Suprapubic skin (tissue), 4 donors: Measurements from ENCODE around the gene CEP63. TPM values are rescaled to one million over a fixed set of nuclear protein-coding genes. Genes with fewer than 3 reads are reported as not detected.

ENCODE experiments used
- DNase-seq, 2 donors: peaks; one replicate each; pipeline ENCODE4 v3.0.0-alpha.2; 2019; ENCODE audit warnings: low spot score in 2 of 2
- H3K27ac ChIP-seq: fragments of 200-600 bp; sonication (generic); one replicate; pipeline ENCODE4 v1.5.1; 2019
- H3K27me3 ChIP-seq: fragments of 200-600 bp; sonication (generic); one replicate; pipeline ENCODE4 v1.5.1; 2019
- H3K36me3 ChIP-seq: fragments of 200-600 bp; sonication (generic); one replicate; pipeline ENCODE4 v1.5.1; 2019
- H3K4me1 ChIP-seq: fragments of 200-600 bp; sonication (generic); one replicate; pipeline ENCODE4 v1.5.1; 2019
- H3K4me3 ChIP-seq: fragments of 200-600 bp; sonication (generic); one replicate; pipeline ENCODE4 v1.5.1; 2019; ENCODE audit warnings: mild to moderate bottlenecking
- H3K9me3 ChIP-seq: fragments of 200-600 bp; sonication (generic); one replicate; pipeline ENCODE4 v1.5.1; 2019
- EP300 ChIP-seq: sonication (generic); formaldehyde crosslinking; IDR thresholded peaks from one replicate; pipeline ENCODE4 v1.6.1; 2017; ENCODE audit warnings: antibody characterized with exemption
- POLR2A ChIP-seq, 2 donors: fragments of 450-650 bp; IDR thresholded peaks; one replicate each; pipeline ENCODE4 v1.6.1; 2017; ENCODE audit warnings: antibody characterized with exemption in 2 of 2, mild to moderate bottlenecking in 2 of 2, moderate library complexity in 2 of 2
- POLR2AphosphoS5 ChIP-seq, 3 donors: sonication (generic); formaldehyde crosslinking; IDR thresholded peaks; one replicate each; pipeline ENCODE4 v1.6.1; 2017; ENCODE audit warnings: antibody characterized with exemption in 3 of 3
- WGBS: methylation state at CpG from one replicate; pipeline ENCODE4 v1.1.5; 2018; 5-methylcytosine and 5-hydroxymethylcytosine counted together
- total RNA-seq, 4 donors: library from RNA; depleted of rRNA; stranded (reverse); fragments of >200 nt; gene quantifications; one replicate each; pipeline ENCODE4 v1.1.0, GENCODE V29; 2016
- TF ChIP-seq, protein P1 (sequence below), 2 donors: fragments of 200-600 bp in 1 of 2; fragments of 450-650 bp in 1 of 2; sonication (generic) in 1 of 2; IDR thresholded peaks; one replicate each; pipeline ENCODE4 v1.5.1; 2016 to 2019; ENCODE audit warnings: antibody characterized with exemption in 2 of 2, mild to moderate bottlenecking in 1 of 2, moderate library complexity in 1 of 2

CEP63 gene
- total RNA-seq, 4 donors from 2014 or later = 14.1 to 20.8 (median 16.5) TPM

DNA sequence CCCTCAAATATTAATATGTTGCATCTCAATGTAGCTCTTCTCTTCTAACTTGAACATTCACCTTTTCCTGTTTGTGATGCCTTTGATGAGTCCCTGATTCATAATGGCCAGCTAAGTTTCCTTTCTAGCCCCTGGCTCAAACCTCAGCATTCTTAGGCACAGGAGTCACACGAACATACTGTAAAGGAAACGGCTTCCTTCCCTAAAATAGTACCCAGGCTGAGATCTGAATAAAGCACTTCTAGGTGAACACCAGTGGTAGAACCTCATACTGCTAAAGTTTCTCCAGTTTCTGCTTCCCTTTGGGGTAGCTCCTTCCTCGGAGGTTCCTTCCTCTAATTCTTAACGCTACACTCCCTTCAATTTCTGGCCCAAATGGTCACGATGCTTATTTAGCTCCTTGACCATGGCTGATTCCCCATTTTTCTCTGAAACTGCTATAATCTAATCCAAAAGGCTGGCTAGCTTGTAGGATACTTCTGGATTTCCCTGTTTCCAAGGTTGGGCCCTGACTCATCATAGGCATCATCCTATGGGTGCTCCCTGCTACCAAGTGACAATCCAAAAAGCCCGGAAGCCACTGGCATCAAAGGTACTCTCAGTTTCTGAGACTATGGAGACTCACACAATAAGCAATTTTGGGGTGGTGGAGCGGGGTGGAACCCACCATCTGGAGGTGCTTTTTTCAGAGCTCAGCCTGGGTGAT is 2.5 kb upstream of the CEP63 start:
- Histone ChIP-seq H3K27ac (peak overlapping the region; percentile 17), H3K9me3 (no peaks in the 10 kb centered on the region), H3K27me3 (no peaks in the 10 kb centered on the region), H3K36me3 (peaks cover 32% of the 10 kb centered on the region), H3K4me3 (no peak overlapping the region), H3K4me1 (peaks cover 38% of the 10 kb centered on the region)
- WGBS = 67% methylated on average over 7 of the region's 7 CpGs
- TF ChIP-seq, protein P1, sequence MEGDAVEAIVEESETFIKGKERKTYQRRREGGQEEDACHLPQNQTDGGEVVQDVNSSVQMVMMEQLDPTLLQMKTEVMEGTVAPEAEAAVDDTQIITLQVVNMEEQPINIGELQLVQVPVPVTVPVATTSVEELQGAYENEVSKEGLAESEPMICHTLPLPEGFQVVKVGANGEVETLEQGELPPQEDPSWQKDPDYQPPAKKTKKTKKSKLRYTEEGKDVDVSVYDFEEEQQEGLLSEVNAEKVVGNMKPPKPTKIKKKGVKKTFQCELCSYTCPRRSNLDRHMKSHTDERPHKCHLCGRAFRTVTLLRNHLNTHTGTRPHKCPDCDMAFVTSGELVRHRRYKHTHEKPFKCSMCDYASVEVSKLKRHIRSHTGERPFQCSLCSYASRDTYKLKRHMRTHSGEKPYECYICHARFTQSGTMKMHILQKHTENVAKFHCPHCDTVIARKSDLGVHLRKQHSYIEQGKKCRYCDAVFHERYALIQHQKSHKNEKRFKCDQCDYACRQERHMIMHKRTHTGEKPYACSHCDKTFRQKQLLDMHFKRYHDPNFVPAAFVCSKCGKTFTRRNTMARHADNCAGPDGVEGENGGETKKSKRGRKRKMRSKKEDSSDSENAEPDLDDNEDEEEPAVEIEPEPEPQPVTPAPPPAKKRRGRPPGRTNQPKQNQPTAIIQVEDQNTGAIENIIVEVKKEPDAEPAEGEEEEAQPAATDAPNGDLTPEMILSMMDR (IDR thresholded peaks at IDR 0.05) = no peak
- no peak for TF ChIP-seq POLR2AphosphoS5 (IDR thresholded peaks at IDR 0.05)
- TF ChIP-seq POLR2A (IDR thresholded peaks at IDR 0.05) = no peak
- DNase-seq = no peak

- no peak for TF ChIP-seq EP300
- TF ChIP-seq POLR2AphosphoS5 (IDR thresholded peaks at IDR 0.05) = peak in 1 of 3 donors; percentile 96
- peaks cover 19% of the 10 kb centered on the region for H3K36me3 ChIP-seq
- DNase-seq = no peak
- H3K4me1 ChIP-seq = peaks cover 38% of the 10 kb centered on the region
- H3K27ac ChIP-seq = peak overlapping the region; percentile 98
- no peaks in the 10 kb centered on the region for H3K27me3 ChIP-seq
- WGBS = 0% methylated on average over 24 of the region's 24 CpGs
- peak overlapping the region; percentile 79 for H3K4me3 ChIP-seq
- H3K9me3 ChIP-seq = no peaks in the 10 kb centered on the region
These were observed 661 bp upstream of the CEP63 start for GRCh38 chr3:134485075-134485717.

GRCh38 chr3:134486577-134487041 is 752 bp downstream of the CEP63 start:
- Histone ChIP-seq H3K27ac (peak overlapping the region; percentile 98), H3K9me3 (no peaks in the 10 kb centered on the region), H3K4me3 (peak overlapping the region; percentile 79), H3K36me3 (peaks cover 4% of the 10 kb centered on the region), H3K27me3 (no peaks in the 10 kb centered on the region), H3K4me1 (peaks cover 38% of the 10 kb centered on the region)
- DNase-seq = no peak
- WGBS = 2% methylated on average over 13 of the region's 17 CpGs
- TF ChIP-seq POLR2A (IDR thresholded peaks at IDR 0.05) (no peak), POLR2AphosphoS5 (IDR thresholded peaks at IDR 0.05) (no peak), EP300 (no peak)
- TF ChIP-seq, protein P1 (IDR thresholded peaks at IDR 0.05) = no peak

DNA sequence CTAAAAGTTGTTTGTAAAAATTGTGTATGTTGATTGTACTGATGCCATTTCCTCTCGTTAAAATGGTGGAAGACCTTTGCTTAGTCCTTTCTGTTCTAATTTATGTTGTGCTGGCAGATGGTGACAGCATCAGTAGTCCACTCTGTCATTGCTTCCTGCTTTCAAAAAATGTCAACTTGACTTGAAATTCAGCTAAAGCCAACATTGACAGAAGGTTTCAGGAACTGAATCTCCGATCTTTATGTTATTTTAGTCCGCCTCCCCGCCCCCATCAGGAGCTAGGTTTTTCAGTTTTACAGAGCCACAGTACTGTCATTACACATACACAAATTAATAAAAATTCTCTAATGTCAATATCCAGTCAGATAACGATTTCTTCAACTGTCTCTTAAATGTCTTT is 1.5 kb downstream of the CEP63 start:
- Histone ChIP-seq H3K27ac (no peak overlapping the region), H3K4me3 (peak overlapping the region; percentile 79), H3K4me1 (peaks cover 38% of the 10 kb centered on the region), H3K9me3 (no peaks in the 10 kb centered on the region), H3K36me3 (peaks cover under 1% of the 10 kb centered on the region), H3K27me3 (no peaks in the 10 kb centered on the region)
- no peak for DNase-seq
- TF ChIP-seq, protein P1 (IDR thresholded peaks at IDR 0.05) = no peak
- TF ChIP-seq POLR2AphosphoS5 (IDR thresholded peaks at IDR 0.05) = no peak
- TF ChIP-seq POLR2A (IDR thresholded peaks at IDR 0.05) = no peak
- TF ChIP-seq EP300 = no peak
- WGBS = 49% methylated on average over 5 of the region's 5 CpGs

GRCh38 chr3:134494495-134494894 is 8.6 kb downstream of the CEP63 start:
- WGBS = 50% methylated on average over 5 of the region's 5 CpGs
- no peaks in the 10 kb centered on the region for H3K4me1 ChIP-seq
- no peak for TF ChIP-seq EP300
- TF ChIP-seq, protein P1 (IDR thresholded peaks at IDR 0.05) = no peak
- TF ChIP-seq POLR2A (IDR thresholded peaks at IDR 0.05) = no peak
- TF ChIP-seq POLR2AphosphoS5 (IDR thresholded peaks at IDR 0.05) = no peak

More at GRCh38 chr3:134494495-134494894, 8.6 kb downstream of the CEP63 start:
- Histone ChIP-seq H3K9me3 (no peaks in the 10 kb centered on the region), H3K36me3 (peaks cover 13% of the 10 kb centered on the region), H3K27me3 (no peaks in the 10 kb centered on the region), H3K4me3 (no peak overlapping the region), H3K27ac (no peak overlapping the region)
- no peak for DNase-seq
